ENCODE data around the gene ANTXR2.

The ANTXR2 gene

DNA sequence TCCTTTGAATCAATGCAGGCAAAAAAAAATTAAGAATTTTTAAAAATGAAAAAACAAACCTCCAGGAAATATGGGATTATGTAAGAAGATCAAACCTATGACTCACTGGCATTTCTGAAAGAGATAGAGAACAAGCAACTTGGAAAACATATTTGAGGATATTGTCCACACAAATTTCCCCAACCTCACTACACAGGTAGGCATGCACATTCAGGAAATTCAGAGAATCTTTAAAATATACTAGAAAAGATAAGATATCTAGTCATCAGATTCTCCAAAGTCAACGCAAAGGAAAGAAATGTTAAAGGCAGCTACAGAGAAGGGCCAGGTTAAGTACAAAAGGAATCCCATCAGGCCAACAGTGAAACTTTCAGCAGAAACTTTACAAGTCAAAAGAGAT lies 85.6 kb downstream of the ANTXR2 start:
- no peak for TF ChIP-seq CTCF (conservative IDR thresholded peaks at IDR 0.05; ENCODE audit: control insufficient read depth, insufficient read depth, low read depth, low read length)
- no peak for DNase-seq (ENCODE audit: low read depth)
- no peak overlapping the region for H3K4me3 ChIP-seq (ENCODE audit: control insufficient read depth, low read depth, low read length)

GRCh38 chr4:79983431-79983830 lies 89.6 kb downstream of the ANTXR2 start:
- no peak for DNase-seq (ENCODE audit: low read depth)

DNA sequence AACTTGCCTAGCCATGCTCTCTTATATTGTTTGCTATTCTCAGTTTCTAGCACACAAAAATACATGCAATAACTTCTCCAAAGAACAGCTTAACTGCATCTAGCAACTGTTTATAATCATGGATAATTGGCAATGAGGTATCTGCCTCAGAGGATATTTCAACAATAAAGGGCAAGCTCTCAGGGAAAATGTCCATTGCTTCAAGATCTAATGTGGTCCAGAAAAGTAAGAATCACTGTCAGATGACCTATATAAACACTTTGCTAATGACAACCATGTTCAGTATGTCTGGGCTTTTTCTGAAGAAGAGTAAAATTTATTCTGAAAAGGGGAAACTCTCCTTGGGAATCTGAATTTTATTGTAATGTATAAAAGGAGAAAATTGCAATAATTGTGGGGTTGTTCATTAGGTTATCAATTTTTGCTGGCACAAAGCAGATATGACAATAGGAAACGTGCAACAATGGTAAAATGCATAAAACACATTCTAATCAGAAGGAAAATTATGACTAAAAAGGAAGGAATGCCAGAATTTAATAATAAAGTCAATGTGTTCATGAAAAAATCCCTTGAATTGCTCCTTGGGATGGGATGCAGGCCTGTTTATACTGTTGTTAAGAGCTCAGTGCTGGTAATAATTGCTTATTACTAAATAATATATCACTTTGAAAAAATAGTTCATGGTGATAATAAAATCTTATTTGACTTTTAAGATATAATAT lies 90.3 kb downstream of the ANTXR2 start:
- DNase-seq (ENCODE audit: low read depth): no peak
- no peak overlapping the region for H3K4me3 ChIP-seq (ENCODE audit: control insufficient read depth, low read depth, low read length)
- TF ChIP-seq CTCF (conservative IDR thresholded peaks at IDR 0.05; ENCODE audit: control insufficient read depth, insufficient read depth, low read depth, low read length): no peak

More at GRCh38 chr4:79983431-79983830, 89.6 kb downstream of the ANTXR2 start:
- TF ChIP-seq CTCF (conservative IDR thresholded peaks at IDR 0.05; ENCODE audit: control insufficient read depth, insufficient read depth, low read depth, low read length): no peak
- no peak overlapping the region for H3K4me3 ChIP-seq (ENCODE audit: control insufficient read depth, low read depth, low read length)

- TF ChIP-seq CTCF (conservative IDR thresholded peaks at IDR 0.05; ENCODE audit: control insufficient read depth, insufficient read depth, low read depth, low read length): no peak
- no peak for DNase-seq (ENCODE audit: low read depth)
- H3K4me3 ChIP-seq (ENCODE audit: control insufficient read depth, low read depth, low read length): no peak overlapping the region
Observed at GRCh38 chr4:79980448-79980847, 92.6 kb downstream of the ANTXR2 start.

GRCh38 chr4:79979785-79980437 lies 93.1 kb downstream of the ANTXR2 start:
- TF ChIP-seq CTCF (conservative IDR thresholded peaks at IDR 0.05; ENCODE audit: control insufficient read depth, insufficient read depth, low read depth, low read length): no peak
- H3K4me3 ChIP-seq (ENCODE audit: control insufficient read depth, low read depth, low read length): no peak overlapping the region

DNA sequence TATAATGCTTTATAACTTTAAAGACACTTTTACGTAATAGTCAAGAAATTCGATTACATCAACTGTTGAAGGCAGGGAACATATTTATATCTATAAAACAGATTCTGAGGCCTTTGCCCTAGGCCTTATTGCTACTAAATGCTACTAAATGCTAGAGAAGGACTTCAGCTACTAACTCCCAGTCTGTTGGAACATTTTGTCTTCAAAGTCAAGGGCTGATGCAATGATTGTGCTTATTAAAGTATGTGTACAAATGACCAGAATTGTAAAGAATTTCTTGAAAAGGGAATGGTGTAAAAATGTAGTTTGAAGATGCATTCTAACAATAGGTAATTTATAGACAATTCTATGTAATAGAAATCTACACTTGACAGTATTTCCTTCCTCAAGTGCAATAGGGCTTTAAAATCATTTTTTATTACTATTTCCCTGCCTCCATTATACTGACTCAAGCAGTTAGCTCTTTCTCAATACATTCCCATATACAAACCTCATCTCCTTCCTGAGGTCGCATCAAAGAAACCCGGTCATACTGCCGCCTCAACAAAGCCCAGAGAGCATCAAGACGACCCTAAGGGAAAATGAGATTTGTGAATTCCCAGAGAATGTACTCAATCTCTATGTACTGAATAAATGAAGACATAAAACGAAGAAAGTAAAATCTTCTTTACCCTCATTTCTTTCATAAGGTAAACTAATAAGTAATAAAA lies 95.7 kb downstream of the ANTXR2 start:
- no peak for DNase-seq (ENCODE audit: low read depth)
- TF ChIP-seq CTCF (conservative IDR thresholded peaks at IDR 0.05; ENCODE audit: control insufficient read depth, insufficient read depth, low read depth, low read length): no peak
- H3K4me3 ChIP-seq (ENCODE audit: control insufficient read depth, low read depth, low read length): no peak overlapping the region

More at GRCh38 chr4:79979785-79980437, 93.1 kb downstream of the ANTXR2 start:
- no peak for DNase-seq (ENCODE audit: low read depth)

All from fibroblast of mammary gland (primary cell).